Loucy (cell line): Measurements from ENCODE around the gene SUSD6.

Source experiments
- CTCF ChIP-seq: fragments of 200-600 bp; sonication (generic); conservative IDR thresholded peaks from 2 replicates; pipeline ENCODE4 v1.5.1; 2014; ENCODE audit warnings: mild to moderate bottlenecking, antibody characterized with exemption, low read length
- EZH2phosphoT487 ChIP-seq: fragments of 200-600 bp; IDR thresholded peaks from 2 replicates; pipeline ENCODE4 v1.6.1; 2018; ENCODE audit warnings: antibody characterized with exemption, mild to moderate bottlenecking, moderate library complexity, borderline replicate concordance

DNA sequence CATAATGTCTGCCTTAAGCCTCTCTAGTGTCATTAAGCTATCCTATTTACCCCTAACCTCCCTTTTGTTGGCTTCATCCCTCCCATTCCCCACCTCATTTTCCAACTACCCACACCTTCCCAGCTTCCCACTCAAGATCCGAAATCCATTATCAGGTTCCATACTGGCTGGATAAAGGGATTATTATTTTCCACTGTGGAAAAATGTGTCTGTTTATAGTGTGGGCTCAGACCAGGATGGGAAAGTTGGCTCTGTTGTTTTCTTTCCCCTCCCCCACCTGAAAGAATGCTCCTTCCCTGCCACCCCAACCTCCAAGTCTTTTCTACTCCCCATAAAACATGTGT lies 49.8 kb downstream of the SUSD6 start:
- TF ChIP-seq CTCF (no peak), EZH2phosphoT487 (no peak)
